GM12878 (cell line): ENCODE measurements around the gene OR1L6. TPM values are rescaled to one million over a fixed set of nuclear protein-coding genes. Genes with fewer than 3 reads are reported as not detected.

Experiments used
- ATAC-seq: fragments of 200-7000 bp; cut with Tn5 transposase; 3 replicates; pipeline ENCODE4 v1.9.1; 2020; ENCODE audit warnings: mild to moderate bottlenecking, moderate library complexity
- BruUV-seq: library from RNA; stranded (reverse); fragments of 400-500 nt; replicated peaks from 2 replicates; lab custom pipeline; 2021; lab: Mats Ljungman, UMichigan
- CTCF ChIA-PET: fragments of 300-600 bp; sonication (Branson Sonifier 250); formaldehyde crosslinking; extraction: SDS; loops from one replicate; lab custom pipeline; 2021; ENCODE audit warnings: inconsistent platforms; lab: Yijun Ruan, JAX
- POLR2A ChIA-PET: fragments of 350-600 bp; formaldehyde crosslinking; extraction: SDS; loops from one replicate; lab custom pipeline; 2021; ENCODE audit warnings: inconsistent platforms; lab: Charles Lee
- RAD21 ChIA-PET: fragments of 300-600 bp; sonication (Branson Sonifier 250); formaldehyde crosslinking; loops from one replicate; lab custom pipeline; 2023; ENCODE audit warnings: antibody characterized with exemption; ENCODE audit not compliant: unreplicated experiment; lab: Charles Lee
- SMC1A ChIA-PET: fragments of 300-600 bp; sonication (Branson Sonifier 250); formaldehyde crosslinking; loops from one replicate; lab custom pipeline; 2023; ENCODE audit not compliant: unreplicated experiment, uncharacterized antibody; lab: Charles Lee
- DNase-seq: peaks from one replicate; pipeline ENCODE4 v3.0.0-alpha.2; 2011; ENCODE audit warnings: low read depth, low spot score
- FAIRE-seq: peaks from 3 replicates; lab custom pipeline; 2011; peaks lifted over from hg19 to GRCh38; lab: Jason Lieb, UNC
- H2AFZ ChIP-seq: 2 replicates; pipeline ENCODE4 v1.6.0; 2011; ENCODE audit warnings: low read depth, low read length, control low read depth; ENCODE audit not compliant: control insufficient read depth
- H3K27ac ChIP-seq: 2 replicates; pipeline ENCODE4 v1.5.1; 2011; ENCODE audit warnings: control low read depth; ENCODE audit not compliant: control insufficient read depth, insufficient read depth
- H3K27me3 ChIP-seq, 2 experiments: replicated peaks in 1 of 2; 2 replicates each; pipeline versions ENCODE4 v1.6.0 to v1.6.1; 2011; ENCODE audit warnings: low read length in 1 of 2; ENCODE audit not compliant: control insufficient read depth in 2 of 2, insufficient read depth in 2 of 2
- H3K36me3 ChIP-seq, 2 experiments: 2 replicates each; pipeline ENCODE4 v1.5.1; 2011; ENCODE audit warnings: low read length in 1 of 2; ENCODE audit not compliant: control insufficient read depth in 2 of 2, insufficient read depth in 2 of 2
- H3K4me1 ChIP-seq: 2 replicates; pipeline ENCODE4 v1.6.1; 2011; ENCODE audit warnings: mild to moderate bottlenecking, low read length, moderate library complexity, mixed read lengths; ENCODE audit not compliant: control insufficient read depth, insufficient read depth
- H3K4me2 ChIP-seq: 2 replicates; pipeline ENCODE4 v1.6.0; 2011; ENCODE audit warnings: control low read depth; ENCODE audit not compliant: control insufficient read depth, insufficient read depth
- H3K4me3 ChIP-seq: fragments of 200-600 bp; sonication (generic); 2 replicates; pipeline ENCODE4 v1.5.1; 2016
- H3K79me2 ChIP-seq: 2 replicates; pipeline ENCODE4 v1.6.0; 2011; ENCODE audit warnings: low read length; ENCODE audit not compliant: control insufficient read depth, insufficient read depth
- H3K9ac ChIP-seq: 2 replicates; pipeline ENCODE4 v1.8.0; 2011; ENCODE audit warnings: low read length, control low read depth, mixed read lengths; ENCODE audit not compliant: control insufficient read depth, insufficient read depth
- H3K9me3 ChIP-seq: replicated peaks from 3 replicates; pipeline ENCODE4 v1.5.1; 2011; ENCODE audit warnings: mild to moderate bottlenecking, low read length; ENCODE audit not compliant: control insufficient read depth, insufficient read depth
- H4K20me1 ChIP-seq: 2 replicates; pipeline ENCODE4 v1.6.0; 2011; ENCODE audit not compliant: control insufficient read depth, insufficient read depth
- CBX5 ChIP-seq: sonication (generic); IDR thresholded peaks from 2 replicates; pipeline ENCODE4 v1.6.1; 2016; ENCODE audit warnings: low read depth, moderate library complexity, mild to moderate bottlenecking, inconsistent platforms
- CHD2 ChIP-seq: IDR thresholded peaks from 2 replicates; pipeline ENCODE4 v1.6.1; 2011; ENCODE audit warnings: low read depth, low read length, improper control_type of control experiment, borderline replicate concordance
- CHD4 ChIP-seq: fragments of 200-600 bp; sonication (generic); IDR thresholded peaks from 2 replicates; pipeline ENCODE4 v1.6.1; 2016; ENCODE audit warnings: mild to moderate bottlenecking
- E4F1 ChIP-seq: fragments of 450-650 bp; IDR thresholded peaks from 2 replicates; pipeline ENCODE4 v1.6.1; 2018; ENCODE audit warnings: borderline replicate concordance, mild to moderate bottlenecking; ENCODE audit not compliant: partially characterized antibody
- HDAC2 ChIP-seq: fragments of 200-600 bp; sonication (generic); IDR thresholded peaks from 2 replicates; pipeline ENCODE4 v1.6.1; 2017
- MEF2A ChIP-seq: IDR thresholded peaks from 2 replicates; pipeline ENCODE4 v1.6.1; 2011; ENCODE audit warnings: low read depth, mild to moderate bottlenecking, low read length, moderate library complexity; ENCODE audit not compliant: insufficient read depth
- PKNOX1 ChIP-seq: fragments of 450-650 bp; IDR thresholded peaks from 2 replicates; pipeline ENCODE4 v1.6.1; 2016; ENCODE audit warnings: mild to moderate bottlenecking
- USF1 ChIP-seq: IDR thresholded peaks from 2 replicates; pipeline ENCODE4 v1.6.1; 2011; ENCODE audit warnings: borderline replicate concordance, low read depth, mild to moderate bottlenecking, moderate library complexity, mixed read lengths, low read length; ENCODE audit not compliant: insufficient read depth; ENCODE audit errors: extremely low read length
- YBX1 ChIP-seq: fragments of 450-650 bp; IDR thresholded peaks from 2 replicates; pipeline ENCODE4 v1.6.1; 2016; ENCODE audit warnings: antibody characterized with exemption
- ZNF592 ChIP-seq: fragments of 450-650 bp; IDR thresholded peaks from 2 replicates; pipeline ENCODE4 v1.6.1; 2017; ENCODE audit warnings: mild to moderate bottlenecking, moderate library complexity
- WGBS: methylation state at CpG from one replicate; pipeline ENCODE4 v1.1.6; 2016; ENCODE audit warnings: low lambda C conversion rate; ENCODE audit not compliant: insufficient replicate concordance, insufficient coverage; ENCODE audit errors: missing lambda C conversion rate; 5-methylcytosine and 5-hydroxymethylcytosine counted together
- in situ Hi-C: fragments of 300-500 bp; cut with MboI; formaldehyde crosslinking; loops from 9 replicates; pipeline ENCODE4 v1.14.3; 2018; ENCODE audit warnings: mixed read lengths
- intact Hi-C: fragments of 100-400 bp; cut with micrococcal nuclease; formaldehyde crosslinking; loops from one replicate; pipeline ENCODE4 v1.14.2; 2022; ENCODE audit not compliant: unreplicated experiment
- polyA plus RNA-seq, 11 experiments: library from polyadenylated mRNA; depleted of rRNA in 4 of 11; unstranded in 6 of 11; stranded (reverse) in 5 of 11; fragments of >200 nt; fragmentation: Nextera tagmentation in 4 of 11; fragmentation: Illumina TruSeq in 1 of 11; extraction: Ambion mirVana in 4 of 11; extraction: Trizol in 1 of 11; gene quantifications; 1 replicate in 1 of 11; 2 replicates in 10 of 11; pipeline versions ENCODE4 v1.2.1 to v1.2.3, GENCODE V29; 2011 to 2016; ENCODE audit warnings: inconsistent platforms in 2 of 11, missing spikeins in 2 of 11, low read depth in 1 of 11
- total RNA-seq, 4 experiments: library from RNA; depleted of rRNA in 3 of 4; stranded (reverse); fragments of >200 nt in 3 of 4; fragmentation: Illumina TruSeq in 1 of 4; extraction: Trizol in 1 of 4; gene quantifications; 2 replicates each; pipeline versions ENCODE4 v1.2.1 to v1.2.3, GENCODE V29; 2013 to 2021

OR1L6 gene
- total and polyA plus RNA-seq, 10 of the 15 experiments (the other 5 are each of a cell fraction or from before 2014, with no cell fraction given): not detected

GRCh38 chr9:122779181-122779580 is 37.1 kb downstream of the OR1L6 start:
- ChIA-PET CTCF (interaction anchor here (1.6 kb wide), 1 partner anchor 281 kb away, joined by 4 read pairs; no protein-coding TSS in a partner anchor), POLR2A (no interaction called here)
- H3K27ac ChIP-seq: no peak overlapping the region

More at GRCh38 chr9:122779181-122779580, 37.1 kb downstream of the OR1L6 start:
- DNase-seq: no peak
- no peak for FAIRE-seq
- no TSS peak for BruUV-seq
- no peaks in the 10 kb centered on the region for H3K9me3 ChIP-seq
- no peaks in the 10 kb centered on the region for H3K4me1 ChIP-seq
- SMC1A ChIA-PET: no interaction called here
- RAD21 ChIA-PET: no interaction called here
- H3K79me2 ChIP-seq: no peaks in the 10 kb centered on the region
- H3K27me3 ChIP-seq: no peaks in the 10 kb centered on the region
- intact Hi-C loops: no loop called here
- H4K20me1 ChIP-seq: no peaks in the 10 kb centered on the region
- H3K36me3 ChIP-seq: no peaks in the 10 kb centered on the region
- in situ Hi-C loops: no loop called here
- H3K4me2 ChIP-seq: no peak overlapping the region
- ATAC-seq: no peak
- WGBS: 47% methylated on average over 3 of the region's 3 CpGs
- no peak overlapping the region for H3K4me3 ChIP-seq
- H2AFZ ChIP-seq: no peak overlapping the region
- no peak for TF ChIP-seq USF1
- no peak for TF ChIP-seq YBX1
- no peak for TF ChIP-seq HDAC2
- TF ChIP-seq CBX5: no peak
- no peak for TF ChIP-seq MEF2A
- no peak for TF ChIP-seq E4F1
- TF ChIP-seq CHD2: no peak
- TF ChIP-seq CHD4: no peak
- TF ChIP-seq PKNOX1: no peak
- TF ChIP-seq ZNF592: no peak
- no peak overlapping the region for H3K9ac ChIP-seq
